Measurements from ENCODE around the gene SEC61G. TPM values are rescaled to one million over a fixed set of nuclear protein-coding genes. Genes with fewer than 3 reads are reported as not detected.

SEC61G gene
- 100 to 1,000 TPM; 159 to 170 TPM for total RNA-seq

GRCh38 chr7:54758702-54759592 lies at the start of gene SEC61G:
Gene SEC61G (minus strand): TSS chr7:54759211. CDS start chr7:54757588, 1,623 bp downstream.
- peak; percentile 96 for DNase-seq
- H3K4me1 Mint-ChIP-seq: peaks cover 37% of the 10 kb centered on the region
- CTCF ChIA-PET: interaction anchor here (1.7 to 2.6 kb wide), 4 partner anchors 11 to 496 kb away, joined by 4 to 33 read pairs (median 9); no protein-coding TSS in a partner anchor
- no peaks in the 10 kb centered on the region for H3K9me3 Mint-ChIP-seq
- peaks cover 32% of the 10 kb centered on the region for H3K36me3 Mint-ChIP-seq (ENCODE audit: low read depth)
- H3K4me3 Mint-ChIP-seq: peak within 1 kb of the TSS; percentile 100
- H3K27me3 Mint-ChIP-seq: peaks cover 7% of the 10 kb centered on the region
- H3K27ac Mint-ChIP-seq: peak within 1 kb of the TSS; percentile 96
- POLR2A ChIA-PET: interaction anchor here (0.8 to 2.9 kb wide), 27 partner anchors 8 to 1347 kb away, joined by 3 to 30 read pairs (median 4); partner anchors contain the start of genes CCT6A, CHCHD2, LANCL2 and PSPH

GRCh38 chr7:54802841-54803240 lies 43.8 kb upstream of the SEC61G start:
- Mint-ChIP-seq H3K27ac (no peak overlapping the region), H3K4me3 (no peak overlapping the region), H3K27me3 (peaks cover 6% of the 10 kb centered on the region), H3K4me1 (no peaks in the 10 kb centered on the region), H3K36me3 (ENCODE audit: low read depth) (no peaks in the 10 kb centered on the region), H3K9me3 (no peaks in the 10 kb centered on the region)
- no peak for DNase-seq
- CTCF ChIA-PET: no interaction called here
- POLR2A ChIA-PET: no interaction called here

- H3K27ac Mint-ChIP-seq: no peak overlapping the region
- no peaks in the 10 kb centered on the region for H3K9me3 Mint-ChIP-seq
- DNase-seq: no peak
- H3K4me3 Mint-ChIP-seq: no peak overlapping the region
- H3K36me3 Mint-ChIP-seq (ENCODE audit: low read depth): no peaks in the 10 kb centered on the region
- POLR2A ChIA-PET: no interaction called here
- CTCF ChIA-PET: no interaction called here
- no peaks in the 10 kb centered on the region for H3K4me1 Mint-ChIP-seq
- H3K27me3 Mint-ChIP-seq: peaks cover 6% of the 10 kb centered on the region
Measured at GRCh38 chr7:54802114-54802513, 43.1 kb upstream of the SEC61G start.

- H3K4me3 Mint-ChIP-seq: no peak overlapping the region
- H3K27me3 Mint-ChIP-seq: peaks cover 6% of the 10 kb centered on the region
- no peak for DNase-seq
- POLR2A ChIA-PET: no interaction called here
- CTCF ChIA-PET: no interaction called here
- no peaks in the 10 kb centered on the region for H3K9me3 Mint-ChIP-seq
- H3K36me3 Mint-ChIP-seq (ENCODE audit: low read depth): no peaks in the 10 kb centered on the region
- H3K4me1 Mint-ChIP-seq: no peaks in the 10 kb centered on the region
- no peak overlapping the region for H3K27ac Mint-ChIP-seq
Measured at GRCh38 chr7:54799792-54800191, 40.8 kb upstream of the SEC61G start.

GRCh38 chr7:54798530-54798929 lies 39.5 kb upstream of the SEC61G start:
- no peak overlapping the region for H3K4me3 Mint-ChIP-seq
- DNase-seq: no peak
- ChIA-PET CTCF (interaction anchor here (1.7 kb wide), 1 partner anchor 25 kb away, joined by 8 read pairs; no protein-coding TSS in a partner anchor), POLR2A (no interaction called here)
- H3K9me3 Mint-ChIP-seq: no peaks in the 10 kb centered on the region
- H3K4me1 Mint-ChIP-seq: no peaks in the 10 kb centered on the region
- no peaks in the 10 kb centered on the region for H3K36me3 Mint-ChIP-seq (ENCODE audit: low read depth)
- peaks cover 9% of the 10 kb centered on the region for H3K27me3 Mint-ChIP-seq
- H3K27ac Mint-ChIP-seq: no peak overlapping the region

- H3K9me3 Mint-ChIP-seq: no peaks in the 10 kb centered on the region
- no peaks in the 10 kb centered on the region for H3K4me1 Mint-ChIP-seq
- H3K27me3 Mint-ChIP-seq: peaks cover 13% of the 10 kb centered on the region
- no peak overlapping the region for H3K27ac Mint-ChIP-seq
- H3K36me3 Mint-ChIP-seq (ENCODE audit: low read depth): no peaks in the 10 kb centered on the region
- POLR2A ChIA-PET: no interaction called here
- CTCF ChIA-PET: interaction anchor here (1.7 kb wide), 1 partner anchor 23 kb away, joined by 8 read pairs; no protein-coding TSS in a partner anchor
- no peak overlapping the region for H3K4me3 Mint-ChIP-seq
- DNase-seq: no peak
Measured at GRCh38 chr7:54796853-54797252, 37.8 kb upstream of the SEC61G start.

GRCh38 chr7:54796150-54796549 lies 37.1 kb upstream of the SEC61G start:
- Mint-ChIP-seq H3K4me3 (no peak overlapping the region), H3K4me1 (no peaks in the 10 kb centered on the region), H3K9me3 (no peaks in the 10 kb centered on the region), H3K27ac (no peak overlapping the region), H3K27me3 (peaks cover 15% of the 10 kb centered on the region), H3K36me3 (ENCODE audit: low read depth) (no peaks in the 10 kb centered on the region)
- POLR2A ChIA-PET: no interaction called here
- CTCF ChIA-PET: no interaction called here
- DNase-seq: no peak

- Mint-ChIP-seq H3K9me3 (no peaks in the 10 kb centered on the region), H3K27ac (no peak overlapping the region), H3K4me3 (no peak overlapping the region), H3K27me3 (peaks cover 30% of the 10 kb centered on the region), H3K4me1 (no peaks in the 10 kb centered on the region), H3K36me3 (ENCODE audit: low read depth) (no peaks in the 10 kb centered on the region)
- no peak for DNase-seq
- ChIA-PET CTCF (no interaction called here), POLR2A (no interaction called here)
Measured at GRCh38 chr7:54792383-54792782, 33.4 kb upstream of the SEC61G start.

- POLR2A ChIA-PET: interaction anchor here (0.8 kb wide), 1 partner anchor 30 kb away, joined by 3 read pairs; the partner anchor contains the start of gene SEC61G
- Mint-ChIP-seq H3K27ac (no peak overlapping the region), H3K36me3 (ENCODE audit: low read depth) (no peaks in the 10 kb centered on the region), H3K4me3 (no peak overlapping the region), H3K4me1 (no peaks in the 10 kb centered on the region), H3K9me3 (no peaks in the 10 kb centered on the region), H3K27me3 (peaks cover 34% of the 10 kb centered on the region)
- CTCF ChIA-PET: interaction anchor here (2.2 to 2.3 kb wide), 2 partner anchors 15 to 466 kb away, joined by 12 to 19 read pairs; no protein-coding TSS in a partner anchor
- no peak for DNase-seq
Measured at GRCh38 chr7:54788664-54789063, 29.7 kb upstream of the SEC61G start.

GRCh38 chr7:54785261-54785660 lies 26.2 kb upstream of the SEC61G start:
- DNase-seq: no peak
- no peak overlapping the region for H3K27ac Mint-ChIP-seq
- no peaks in the 10 kb centered on the region for H3K4me1 Mint-ChIP-seq
- H3K9me3 Mint-ChIP-seq: no peaks in the 10 kb centered on the region
- H3K27me3 Mint-ChIP-seq: peaks cover 24% of the 10 kb centered on the region
- no peak overlapping the region for H3K4me3 Mint-ChIP-seq
- ChIA-PET CTCF (interaction anchor here (1.7 kb wide), 1 partner anchor 12 kb away, joined by 3 read pairs; no protein-coding TSS in a partner anchor), POLR2A (no interaction called here)
- no peaks in the 10 kb centered on the region for H3K36me3 Mint-ChIP-seq (ENCODE audit: low read depth)

GRCh38 chr7:54783952-54784351 lies 24.9 kb upstream of the SEC61G start:
- Mint-ChIP-seq H3K9me3 (no peaks in the 10 kb centered on the region), H3K4me3 (no peak overlapping the region), H3K27me3 (peaks cover 20% of the 10 kb centered on the region), H3K4me1 (no peaks in the 10 kb centered on the region), H3K36me3 (ENCODE audit: low read depth) (no peaks in the 10 kb centered on the region), H3K27ac (no peak overlapping the region)
- POLR2A ChIA-PET: no interaction called here
- CTCF ChIA-PET: interaction anchor here (1.7 kb wide), 1 partner anchor 11 kb away, joined by 3 read pairs; no protein-coding TSS in a partner anchor
- DNase-seq: no peak

GRCh38 chr7:54782829-54783228 lies 23.8 kb upstream of the SEC61G start:
- no peaks in the 10 kb centered on the region for H3K9me3 Mint-ChIP-seq
- ChIA-PET POLR2A (no interaction called here), CTCF (no interaction called here)
- H3K36me3 Mint-ChIP-seq (ENCODE audit: low read depth): no peaks in the 10 kb centered on the region
- no peak for DNase-seq
- no peak overlapping the region for H3K27ac Mint-ChIP-seq
- no peaks in the 10 kb centered on the region for H3K4me1 Mint-ChIP-seq
- H3K27me3 Mint-ChIP-seq: peaks cover 15% of the 10 kb centered on the region
- H3K4me3 Mint-ChIP-seq: no peak overlapping the region

GRCh38 chr7:54782314-54782713 lies 23.3 kb upstream of the SEC61G start:
- Mint-ChIP-seq H3K9me3 (no peaks in the 10 kb centered on the region), H3K4me1 (no peaks in the 10 kb centered on the region), H3K36me3 (ENCODE audit: low read depth) (no peaks in the 10 kb centered on the region), H3K27ac (no peak overlapping the region), H3K4me3 (no peak overlapping the region), H3K27me3 (peaks cover 13% of the 10 kb centered on the region)
- CTCF ChIA-PET: no interaction called here
- POLR2A ChIA-PET: no interaction called here
- no peak for DNase-seq

Measured in activated CD4-positive, alpha-beta memory T cell treated with anti-CD3 and anti-CD28 coated beads, Interleukin-2, amount 10 ng/mL, durations not matched to agents 7 days and 5 days (primary cell).